ENCODE measurements around the gene RNF11.

The RNF11 gene

GRCh38 chr1:51263147-51263877 is 27.2 kb downstream of the RNF11 start:
- DNase-seq: no peak

- no peak for DNase-seq
These were observed 28.4 kb downstream of the RNF11 start for GRCh38 chr1:51264451-51264850.

GRCh38 chr1:51265618-51266017 is 29.5 kb downstream of the RNF11 start:
- DNase-seq: no peak

- no peak for DNase-seq
These were observed 30.1 kb downstream of the RNF11 start for GRCh38 chr1:51266181-51266580.

GRCh38 chr1:51266791-51267190 is 30.7 kb downstream of the RNF11 start:
- no peak for DNase-seq

GRCh38 chr1:51268634-51269033 is 32.6 kb downstream of the RNF11 start:
- no peak for DNase-seq

- no peak for DNase-seq
These were observed 34.7 kb downstream of the RNF11 start for GRCh38 chr1:51270751-51271150.

- DNase-seq: no peak
These were observed 36.8 kb downstream of the RNF11 start for GRCh38 chr1:51272916-51273315.

GRCh38 chr1:51274676-51275075 is 38.6 kb downstream of the RNF11 start:
- DNase-seq: no peak

GRCh38 chr1:51276286-51276685 is 40.2 kb downstream of the RNF11 start:
- no peak for DNase-seq

GRCh38 chr1:51280321-51280978 is 44.4 kb downstream of the RNF11 start:
- no peak for DNase-seq

- no peak for DNase-seq
These were observed 45.7 kb downstream of the RNF11 start for GRCh38 chr1:51281807-51282206.

GRCh38 chr1:51282605-51283004 is 46.5 kb downstream of the RNF11 start:
- no peak for DNase-seq

- no peak for DNase-seq
These were observed 47.9 kb downstream of the RNF11 start for GRCh38 chr1:51283979-51284378.

- no peak for DNase-seq
These were observed 48.4 kb downstream of the RNF11 start for GRCh38 chr1:51284487-51284954.

GRCh38 chr1:51285055-51285454 is 49.0 kb downstream of the RNF11 start:
- no peak for DNase-seq

GRCh38 chr1:51287966-51288365 is 51.9 kb downstream of the RNF11 start:
- DNase-seq: no peak

GRCh38 chr1:51288578-51288977 is 52.5 kb downstream of the RNF11 start:
- DNase-seq: no peak

GRCh38 chr1:51289676-51290488 is 53.8 kb downstream of the RNF11 start:
- DNase-seq: no peak

GRCh38 chr1:51290489-51290847 is 54.4 kb downstream of the RNF11 start:
- no peak for DNase-seq

- DNase-seq: no peak
These were observed 57.9 kb downstream of the RNF11 start for GRCh38 chr1:51293898-51294515.

- no peak for DNase-seq
These were observed 58.6 kb downstream of the RNF11 start for GRCh38 chr1:51294566-51295184.

Data from right kidney (tissue), 1 donor.